ENCODE results near the gene LRRC4C.

LRRC4C gene

DNA sequence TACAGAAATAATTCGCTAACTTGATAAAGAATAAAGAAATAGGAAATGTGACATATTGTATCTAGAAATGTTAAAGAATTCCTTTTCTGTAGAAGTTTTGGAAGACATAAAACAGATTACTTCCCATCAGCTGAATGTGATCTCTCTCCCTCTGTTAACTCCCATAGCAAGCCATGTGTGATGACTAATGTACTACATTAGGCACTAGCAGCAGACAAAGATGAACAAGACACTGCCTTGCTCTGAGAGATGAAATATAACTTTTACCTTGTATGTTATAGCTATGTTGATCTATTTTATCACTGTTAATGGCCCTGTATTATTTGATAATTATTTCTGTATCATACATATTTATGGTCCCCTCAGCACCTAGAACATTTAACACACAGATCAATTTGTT lies 817.2 kb downstream of the LRRC4C start:
- Histone ChIP-seq H3K36me3 (ENCODE audit: control insufficient read depth, insufficient read depth, low read length) (no peaks in the 10 kb centered on the region), H3K27ac (ENCODE audit: insufficient read depth, low read depth, low read length, poor library complexity, severe bottlenecking) (no peak overlapping the region), H3K9me3 (ENCODE audit: control insufficient read depth, low read length) (no peaks in the 10 kb centered on the region), H3K4me1 (ENCODE audit: control insufficient read depth, insufficient read depth, low read length) (no peaks in the 10 kb centered on the region), H3K4me3 (ENCODE audit: insufficient read depth, low read depth, low read length) (no peak overlapping the region), H3K27me3 (ENCODE audit: control insufficient read depth, insufficient read depth, low read length, poor library complexity, severe bottlenecking) (no peaks in the 10 kb centered on the region)
- WGBS, 2 experiments: 100% methylated on average over 1 of the region's 1 CpG; no CpG with 5 or more reads in 1 of the 2 experiments

- no peaks in the 10 kb centered on the region for H3K27me3 ChIP-seq (ENCODE audit: control insufficient read depth, insufficient read depth, low read length, poor library complexity, severe bottlenecking)
- 89 to 91% methylated on average over 3 of the region's 3 CpGs for WGBS, 2 experiments
- H3K36me3 ChIP-seq (ENCODE audit: control insufficient read depth, insufficient read depth, low read length): no peaks in the 10 kb centered on the region
- no peak overlapping the region for H3K4me3 ChIP-seq (ENCODE audit: insufficient read depth, low read depth, low read length)
- H3K9me3 ChIP-seq (ENCODE audit: control insufficient read depth, low read length): no peaks in the 10 kb centered on the region
- no peak overlapping the region for H3K27ac ChIP-seq (ENCODE audit: insufficient read depth, low read depth, low read length, poor library complexity, severe bottlenecking)
- H3K4me1 ChIP-seq (ENCODE audit: control insufficient read depth, insufficient read depth, low read length): no peaks in the 10 kb centered on the region
These were observed 839.8 kb downstream of the LRRC4C start for GRCh38 chr11:40619654-40620053.

DNA sequence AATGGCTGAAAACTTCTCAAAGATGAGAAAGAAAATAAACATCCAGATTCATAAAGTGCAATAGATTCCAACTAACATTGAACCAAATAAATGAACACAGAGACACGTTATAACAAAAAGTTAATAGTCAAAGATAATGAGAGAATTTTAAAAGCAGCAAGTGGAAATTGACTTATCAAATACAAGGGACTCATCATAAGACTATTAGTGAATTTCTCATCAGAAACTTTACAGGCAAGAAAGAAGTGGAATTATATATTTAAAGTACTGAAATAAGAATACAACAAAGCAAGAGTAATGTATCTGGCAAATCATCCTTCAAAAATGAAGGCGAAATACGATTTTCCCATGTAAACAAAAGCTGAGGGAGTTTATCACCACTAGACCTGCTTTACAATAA lies 852.7 kb downstream of the LRRC4C start:
- no peaks in the 10 kb centered on the region for H3K27me3 ChIP-seq (ENCODE audit: control insufficient read depth, insufficient read depth, low read length, poor library complexity, severe bottlenecking)
- H3K4me1 ChIP-seq (ENCODE audit: control insufficient read depth, insufficient read depth, low read length): no peaks in the 10 kb centered on the region
- H3K4me3 ChIP-seq (ENCODE audit: insufficient read depth, low read depth, low read length): no peak overlapping the region
- no peaks in the 10 kb centered on the region for H3K9me3 ChIP-seq (ENCODE audit: control insufficient read depth, low read length)
- no peaks in the 10 kb centered on the region for H3K36me3 ChIP-seq (ENCODE audit: control insufficient read depth, insufficient read depth, low read length)
- H3K27ac ChIP-seq (ENCODE audit: insufficient read depth, low read depth, low read length, poor library complexity, severe bottlenecking): no peak overlapping the region
- 100% methylated on average over 2 to 3 of the region's 3 CpGs for WGBS, 2 experiments

DNA sequence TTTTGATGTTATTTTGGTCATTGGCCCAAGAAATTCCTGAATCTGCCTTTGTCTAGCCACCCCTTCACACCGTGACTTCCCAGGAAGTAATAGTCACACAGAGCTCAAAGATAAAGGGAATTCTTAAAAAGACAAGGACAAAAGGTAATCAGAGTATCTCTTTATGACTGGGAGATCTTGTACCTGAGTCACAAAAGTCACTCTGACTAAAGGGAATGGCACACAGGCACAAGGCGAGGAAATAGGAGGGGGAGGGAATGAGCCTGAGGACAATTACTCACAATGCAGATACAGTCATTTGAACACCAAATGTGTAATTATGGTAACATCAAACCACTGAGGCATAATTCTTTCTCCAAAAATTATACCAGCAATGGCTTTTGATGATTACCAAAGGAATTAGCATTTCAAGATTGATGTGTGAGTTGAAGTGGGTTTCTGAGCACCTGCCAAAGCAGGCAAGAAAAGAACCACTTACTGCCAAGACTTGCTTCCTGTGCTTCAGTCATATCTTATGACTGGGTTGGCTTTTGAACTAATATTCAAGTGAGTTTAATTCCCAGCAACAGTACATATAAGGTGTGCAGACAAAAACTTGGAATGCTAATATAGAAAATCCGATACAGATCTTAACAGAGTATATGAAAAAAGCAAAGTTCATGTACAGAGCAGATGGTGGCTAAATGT lies 856.4 kb downstream of the LRRC4C start:
- Histone ChIP-seq H3K36me3 (ENCODE audit: control insufficient read depth, insufficient read depth, low read length) (no peaks in the 10 kb centered on the region), H3K4me1 (ENCODE audit: control insufficient read depth, insufficient read depth, low read length) (no peaks in the 10 kb centered on the region), H3K9me3 (ENCODE audit: control insufficient read depth, low read length) (no peaks in the 10 kb centered on the region), H3K27me3 (ENCODE audit: control insufficient read depth, insufficient read depth, low read length, poor library complexity, severe bottlenecking) (no peaks in the 10 kb centered on the region), H3K27ac (ENCODE audit: insufficient read depth, low read depth, low read length, poor library complexity, severe bottlenecking) (no peak overlapping the region), H3K4me3 (ENCODE audit: insufficient read depth, low read depth, low read length) (no peak overlapping the region)
- 78 to 85% methylated on average over 3 of the region's 3 CpGs for WGBS, 2 experiments

- H3K9me3 ChIP-seq (ENCODE audit: control insufficient read depth, low read length): no peaks in the 10 kb centered on the region
- no peaks in the 10 kb centered on the region for H3K36me3 ChIP-seq (ENCODE audit: control insufficient read depth, insufficient read depth, low read length)
- H3K4me3 ChIP-seq (ENCODE audit: insufficient read depth, low read depth, low read length): no peak overlapping the region
- WGBS, 2 experiments: 95% methylated on average over 5 of the region's 5 CpGs
- H3K27me3 ChIP-seq (ENCODE audit: control insufficient read depth, insufficient read depth, low read length, poor library complexity, severe bottlenecking): no peaks in the 10 kb centered on the region
- H3K27ac ChIP-seq (ENCODE audit: insufficient read depth, low read depth, low read length, poor library complexity, severe bottlenecking): no peak overlapping the region
- no peaks in the 10 kb centered on the region for H3K4me1 ChIP-seq (ENCODE audit: control insufficient read depth, insufficient read depth, low read length)
These were observed 861.8 kb downstream of the LRRC4C start for GRCh38 chr11:40597546-40598113.

DNA sequence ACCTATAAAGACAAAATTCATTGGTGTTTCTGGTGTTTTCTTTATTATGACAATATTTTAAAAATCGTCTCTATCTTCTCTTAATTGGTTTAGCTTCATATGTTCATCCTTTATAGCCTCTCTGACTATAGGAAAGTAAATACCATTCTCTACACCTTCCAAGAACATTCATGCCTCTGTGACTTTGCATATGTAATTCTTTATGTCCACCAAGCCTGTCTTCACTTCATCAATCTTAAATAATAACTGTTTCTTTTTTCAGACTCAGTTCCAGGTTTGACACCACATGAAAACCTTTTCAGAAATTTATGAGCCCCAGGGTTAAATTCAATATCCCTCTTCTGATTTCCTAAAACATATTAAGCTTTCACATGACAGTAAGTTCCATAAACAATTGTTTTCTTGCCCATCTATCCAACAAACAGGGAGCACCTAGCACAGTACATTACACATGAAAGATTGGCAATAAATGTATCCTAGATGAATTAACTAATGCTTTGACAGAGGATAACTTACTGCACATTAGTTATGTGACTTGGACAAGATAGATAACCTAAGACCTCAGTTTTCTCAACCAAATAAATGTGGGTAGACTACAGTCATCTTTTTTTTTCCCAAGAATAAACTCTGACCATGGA lies 886.1 kb downstream of the LRRC4C start:
- no peak overlapping the region for H3K4me3 ChIP-seq (ENCODE audit: insufficient read depth, low read depth, low read length)
- H3K9me3 ChIP-seq (ENCODE audit: control insufficient read depth, low read length): no peaks in the 10 kb centered on the region
- 83 to 88% methylated on average over 1 of the region's 1 CpG for WGBS, 2 experiments
- no peak overlapping the region for H3K27ac ChIP-seq (ENCODE audit: insufficient read depth, low read depth, low read length, poor library complexity, severe bottlenecking)
- H3K36me3 ChIP-seq (ENCODE audit: control insufficient read depth, insufficient read depth, low read length): no peaks in the 10 kb centered on the region
- no peaks in the 10 kb centered on the region for H3K4me1 ChIP-seq (ENCODE audit: control insufficient read depth, insufficient read depth, low read length)
- no peaks in the 10 kb centered on the region for H3K27me3 ChIP-seq (ENCODE audit: control insufficient read depth, insufficient read depth, low read length, poor library complexity, severe bottlenecking)

DNA sequence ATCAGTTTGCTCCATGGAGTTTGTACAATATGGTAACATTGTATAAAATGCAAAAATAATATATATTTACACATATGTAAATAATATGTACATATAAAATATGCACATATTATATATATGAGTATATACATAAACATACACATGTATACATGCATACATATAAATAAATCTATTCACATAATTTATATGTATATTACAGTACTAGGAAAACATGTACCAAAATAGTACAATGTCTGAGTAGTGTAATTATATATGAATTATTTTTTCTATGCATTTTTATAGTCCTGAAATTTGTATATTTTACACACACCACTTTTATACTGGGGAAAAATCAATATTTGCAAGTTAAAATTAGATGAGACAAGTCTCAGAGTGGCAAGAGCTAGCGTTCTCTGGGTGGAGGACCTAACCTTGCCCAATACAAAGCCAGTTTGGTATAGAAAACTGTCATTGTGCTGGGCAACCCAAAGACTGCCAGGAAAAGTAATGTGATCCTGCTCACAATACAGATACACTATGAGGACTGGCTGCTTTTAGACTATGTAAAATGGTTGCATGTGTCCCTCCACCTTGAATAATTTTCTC lies 889.4 kb downstream of the LRRC4C start:
- no peaks in the 10 kb centered on the region for H3K36me3 ChIP-seq (ENCODE audit: control insufficient read depth, insufficient read depth, low read length)
- no peak overlapping the region for H3K27ac ChIP-seq (ENCODE audit: insufficient read depth, low read depth, low read length, poor library complexity, severe bottlenecking)
- no peaks in the 10 kb centered on the region for H3K9me3 ChIP-seq (ENCODE audit: control insufficient read depth, low read length)
- 86 to 97% methylated on average over 1 of the region's 1 CpG for WGBS, 2 experiments
- H3K4me3 ChIP-seq (ENCODE audit: insufficient read depth, low read depth, low read length): no peak overlapping the region
- no peaks in the 10 kb centered on the region for H3K4me1 ChIP-seq (ENCODE audit: control insufficient read depth, insufficient read depth, low read length)
- no peaks in the 10 kb centered on the region for H3K27me3 ChIP-seq (ENCODE audit: control insufficient read depth, insufficient read depth, low read length, poor library complexity, severe bottlenecking)

GRCh38 chr11:40567392-40567791 lies 892.1 kb downstream of the LRRC4C start:
- no peak overlapping the region for H3K27ac ChIP-seq (ENCODE audit: insufficient read depth, low read depth, low read length, poor library complexity, severe bottlenecking)
- no peaks in the 10 kb centered on the region for H3K27me3 ChIP-seq (ENCODE audit: control insufficient read depth, insufficient read depth, low read length, poor library complexity, severe bottlenecking)
- no peaks in the 10 kb centered on the region for H3K9me3 ChIP-seq (ENCODE audit: control insufficient read depth, low read length)
- H3K36me3 ChIP-seq (ENCODE audit: control insufficient read depth, insufficient read depth, low read length): no peaks in the 10 kb centered on the region
- H3K4me1 ChIP-seq (ENCODE audit: control insufficient read depth, insufficient read depth, low read length): no peaks in the 10 kb centered on the region
- H3K4me3 ChIP-seq (ENCODE audit: insufficient read depth, low read depth, low read length): no peak overlapping the region
- 100% methylated on average over 1 of the region's 1 CpG; no CpG with 5 or more reads in 1 of the 2 experiments for WGBS, 2 experiments

- Histone ChIP-seq H3K4me3 (ENCODE audit: insufficient read depth, low read depth, low read length) (no peak overlapping the region), H3K4me1 (ENCODE audit: control insufficient read depth, insufficient read depth, low read length) (no peaks in the 10 kb centered on the region), H3K27me3 (ENCODE audit: control insufficient read depth, insufficient read depth, low read length, poor library complexity, severe bottlenecking) (no peaks in the 10 kb centered on the region), H3K9me3 (ENCODE audit: control insufficient read depth, low read length) (no peaks in the 10 kb centered on the region), H3K27ac (ENCODE audit: insufficient read depth, low read depth, low read length, poor library complexity, severe bottlenecking) (no peak overlapping the region), H3K36me3 (ENCODE audit: control insufficient read depth, insufficient read depth, low read length) (no peaks in the 10 kb centered on the region)
- WGBS, 2 experiments: 96 to 97% methylated on average over 3 of the region's 3 CpGs
These were observed 915.3 kb downstream of the LRRC4C start for GRCh38 chr11:40544162-40544561.

DNA sequence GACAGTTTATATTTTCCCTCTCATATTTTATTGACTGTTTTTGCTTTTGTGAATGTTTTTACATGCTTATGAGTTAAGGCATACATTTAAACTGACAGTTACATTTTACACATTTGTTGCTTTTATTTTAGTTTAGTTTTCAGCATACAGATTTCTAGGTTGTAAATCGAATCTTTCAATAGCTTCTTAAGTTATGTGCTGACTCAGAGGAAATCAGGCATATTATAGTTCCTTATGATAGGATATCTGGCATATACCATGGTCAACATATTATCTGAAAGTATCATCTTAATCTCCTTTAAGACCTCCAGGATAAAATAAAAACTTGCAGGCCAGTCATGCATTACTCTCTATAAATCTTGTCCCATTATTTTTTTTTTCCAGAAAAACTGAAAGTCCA lies 916.6 kb downstream of the LRRC4C start:
- 100% methylated on average over 1 of the region's 1 CpG; no CpG with 5 or more reads in 1 of the 2 experiments for WGBS, 2 experiments
- H3K4me3 ChIP-seq (ENCODE audit: insufficient read depth, low read depth, low read length): no peak overlapping the region
- no peaks in the 10 kb centered on the region for H3K9me3 ChIP-seq (ENCODE audit: control insufficient read depth, low read length)
- H3K4me1 ChIP-seq (ENCODE audit: control insufficient read depth, insufficient read depth, low read length): no peaks in the 10 kb centered on the region
- no peaks in the 10 kb centered on the region for H3K36me3 ChIP-seq (ENCODE audit: control insufficient read depth, insufficient read depth, low read length)
- H3K27me3 ChIP-seq (ENCODE audit: control insufficient read depth, insufficient read depth, low read length, poor library complexity, severe bottlenecking): no peaks in the 10 kb centered on the region
- H3K27ac ChIP-seq (ENCODE audit: insufficient read depth, low read depth, low read length, poor library complexity, severe bottlenecking): no peak overlapping the region
